Measurements from ENCODE around the gene AQP6.

DNA sequence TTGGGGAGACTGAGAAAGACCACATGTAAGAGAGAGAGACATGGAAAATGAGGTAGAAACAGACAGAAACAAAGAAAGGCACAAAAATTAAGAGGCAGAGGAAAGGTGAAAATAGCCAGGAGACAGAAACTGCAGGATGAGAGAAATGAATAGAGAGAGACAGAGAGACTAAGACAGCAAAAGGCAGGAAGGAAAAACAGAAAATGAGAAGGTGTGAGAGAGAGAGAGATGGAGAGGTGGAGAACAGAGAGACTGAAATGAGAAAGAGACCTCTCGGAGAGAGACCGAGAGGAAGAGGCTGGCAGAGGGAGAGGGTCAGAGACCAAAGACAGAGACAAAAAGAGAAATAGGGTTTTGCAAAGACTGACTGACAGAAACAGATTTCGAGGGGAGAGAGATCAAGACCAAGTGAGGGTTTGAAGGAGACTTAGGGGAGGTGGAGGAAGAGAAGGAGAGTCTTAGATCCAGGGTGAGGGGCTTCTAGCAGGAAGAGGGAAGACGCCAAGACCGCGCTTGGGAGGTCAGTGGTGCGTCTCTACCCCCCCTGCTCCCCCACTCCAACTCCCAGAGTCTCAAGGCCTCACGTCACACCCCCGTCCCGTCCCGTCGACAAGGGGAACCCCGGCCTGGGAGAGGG is 12.2 kb upstream of the AQP6 start:
- TF ChIP-seq ZNF274 (IDR thresholded peaks at IDR 0.05; ENCODE audit: low read depth, low read length) (no peak), YY1 (IDR thresholded peaks at IDR 0.05; ENCODE audit: insufficient read depth, insufficient read length) (no peak), SUZ12 (IDR thresholded peaks at IDR 0.05; ENCODE audit: extremely low read depth, insufficient read depth, insufficient read length) (no peak)
